Nephron (organoid): Measurements from ENCODE around the gene MON2.

Source experiments
- H3K27ac Mint-ChIP-seq, 3 experiments: 2 replicates each; pipeline ENCODE4 v1.8.0; 2020; ENCODE audit warnings: mixed read lengths in 3 of 3, mild to moderate bottlenecking in 2 of 3, moderate library complexity in 1 of 3
- H3K27me3 Mint-ChIP-seq: 2 replicates; pipeline ENCODE4 v1.8.0; 2021; ENCODE audit warnings: low read depth, mild to moderate bottlenecking, moderate library complexity, mixed read lengths
- H3K36me3 Mint-ChIP-seq: 2 replicates; pipeline ENCODE4 v1.8.0; 2020; ENCODE audit warnings: low read depth, mixed read lengths
- H3K4me1 Mint-ChIP-seq: 2 replicates; pipeline ENCODE4 v1.8.0; 2020; ENCODE audit warnings: mixed read lengths
- H3K4me3 Mint-ChIP-seq, 3 experiments: 2 replicates each; pipeline ENCODE4 v1.8.0; 2020; ENCODE audit warnings: mild to moderate bottlenecking in 3 of 3, mixed read lengths in 3 of 3, moderate library complexity in 2 of 3
- H3K9me3 Mint-ChIP-seq: 2 replicates; pipeline ENCODE4 v1.8.0; 2020; ENCODE audit warnings: mixed read lengths
- TF ChIP-seq, protein P1 (sequence below), 3 experiments: fragments of 200-600 bp; sonication (generic); IDR thresholded peaks; one replicate each; pipeline ENCODE4 v1.5.0; 2021; ENCODE audit warnings: antibody characterized with exemption in 3 of 3; ENCODE audit not compliant: unreplicated experiment in 3 of 3

Gene MON2

DNA sequence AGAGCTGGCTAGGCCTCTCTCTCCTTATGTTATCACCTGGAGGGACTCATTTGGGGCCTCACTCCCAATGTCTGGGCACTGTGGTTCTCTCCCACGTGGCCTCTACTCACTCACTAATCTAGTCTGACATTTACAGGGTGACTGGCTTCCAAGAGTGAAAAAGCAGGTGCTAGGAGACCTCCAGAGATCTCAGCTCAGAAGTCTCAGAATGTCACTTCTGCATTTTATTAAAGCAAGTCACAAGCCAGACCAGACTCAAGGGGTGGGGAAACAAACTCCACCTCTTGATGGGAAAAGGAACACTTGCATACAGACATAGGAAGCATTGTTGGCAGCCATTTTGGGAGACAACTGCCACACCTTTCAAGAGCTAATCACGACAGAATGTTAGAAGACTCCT lies 175.9 kb downstream of the MON2 start:
- Mint-ChIP-seq H3K9me3 (no peaks in the 10 kb centered on the region), H3K4me1 (peaks cover 21% of the 10 kb centered on the region), H3K27ac (no peak overlapping the region), H3K4me3 (no peak overlapping the region), H3K27me3 (peaks cover 9% of the 10 kb centered on the region), H3K36me3 (peaks cover 7% of the 10 kb centered on the region)
- TF ChIP-seq, protein P1, sequence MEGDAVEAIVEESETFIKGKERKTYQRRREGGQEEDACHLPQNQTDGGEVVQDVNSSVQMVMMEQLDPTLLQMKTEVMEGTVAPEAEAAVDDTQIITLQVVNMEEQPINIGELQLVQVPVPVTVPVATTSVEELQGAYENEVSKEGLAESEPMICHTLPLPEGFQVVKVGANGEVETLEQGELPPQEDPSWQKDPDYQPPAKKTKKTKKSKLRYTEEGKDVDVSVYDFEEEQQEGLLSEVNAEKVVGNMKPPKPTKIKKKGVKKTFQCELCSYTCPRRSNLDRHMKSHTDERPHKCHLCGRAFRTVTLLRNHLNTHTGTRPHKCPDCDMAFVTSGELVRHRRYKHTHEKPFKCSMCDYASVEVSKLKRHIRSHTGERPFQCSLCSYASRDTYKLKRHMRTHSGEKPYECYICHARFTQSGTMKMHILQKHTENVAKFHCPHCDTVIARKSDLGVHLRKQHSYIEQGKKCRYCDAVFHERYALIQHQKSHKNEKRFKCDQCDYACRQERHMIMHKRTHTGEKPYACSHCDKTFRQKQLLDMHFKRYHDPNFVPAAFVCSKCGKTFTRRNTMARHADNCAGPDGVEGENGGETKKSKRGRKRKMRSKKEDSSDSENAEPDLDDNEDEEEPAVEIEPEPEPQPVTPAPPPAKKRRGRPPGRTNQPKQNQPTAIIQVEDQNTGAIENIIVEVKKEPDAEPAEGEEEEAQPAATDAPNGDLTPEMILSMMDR (IDR thresholded peaks at IDR 0.05; ENCODE audit: unreplicated experiment in 3 of 3) = no peak

DNA sequence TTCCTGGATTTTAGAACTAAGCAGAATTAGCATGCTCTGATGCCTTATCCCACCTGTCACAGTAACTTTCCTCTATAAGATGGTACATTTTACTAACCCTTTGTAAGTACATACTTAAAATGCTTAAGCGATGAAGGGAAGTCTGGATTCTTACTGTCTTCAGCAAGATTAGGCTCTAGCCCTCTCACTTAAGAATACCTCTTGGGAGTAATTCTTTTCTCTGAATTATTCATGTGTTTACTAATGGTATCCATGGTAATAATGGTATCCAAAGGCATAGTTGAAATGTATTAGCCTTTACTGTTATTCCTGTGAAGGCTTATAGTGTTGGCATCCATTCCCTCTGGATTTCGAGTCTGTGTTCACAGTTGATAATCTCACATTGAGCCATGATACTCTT lies 176.9 kb downstream of the MON2 start:
- peaks cover 9% of the 10 kb centered on the region for H3K27me3 Mint-ChIP-seq
- TF ChIP-seq, protein P1 (IDR thresholded peaks at IDR 0.05; ENCODE audit: unreplicated experiment in 3 of 3) = no peak
- H3K36me3 Mint-ChIP-seq = peaks cover 14% of the 10 kb centered on the region
- H3K4me1 Mint-ChIP-seq = peaks cover 25% of the 10 kb centered on the region
- H3K27ac Mint-ChIP-seq = no peak overlapping the region
- H3K4me3 Mint-ChIP-seq = no peak overlapping the region
- no peaks in the 10 kb centered on the region for H3K9me3 Mint-ChIP-seq

DNA sequence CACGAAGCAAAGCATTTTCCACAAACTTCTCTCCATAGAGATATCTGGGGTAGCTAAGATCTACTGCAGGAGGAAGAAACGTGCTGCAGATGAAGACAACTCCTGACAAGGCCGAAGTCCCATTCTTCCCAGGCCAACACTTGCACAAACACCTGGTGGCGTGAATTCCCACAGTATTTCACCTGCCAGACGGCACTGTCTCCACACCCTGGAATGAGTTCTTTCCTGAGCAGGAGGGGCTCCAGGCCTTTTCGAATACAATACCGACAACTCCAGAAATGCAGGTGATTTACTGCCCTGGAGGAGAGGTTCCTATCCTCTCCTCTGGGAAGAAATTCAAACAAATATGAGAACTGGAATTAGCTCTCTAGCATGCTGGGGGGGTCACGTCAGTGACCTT lies 179.9 kb downstream of the MON2 start:
- H3K27me3 Mint-ChIP-seq = peaks cover 9% of the 10 kb centered on the region
- H3K9me3 Mint-ChIP-seq = no peaks in the 10 kb centered on the region
- TF ChIP-seq, protein P1 (IDR thresholded peaks at IDR 0.05; ENCODE audit: unreplicated experiment in 3 of 3) = no peak
- H3K4me3 Mint-ChIP-seq = no peak overlapping the region
- H3K36me3 Mint-ChIP-seq = peaks cover 17% of the 10 kb centered on the region
- H3K27ac Mint-ChIP-seq = peak overlapping the region in 2 of 3 experiments; percentile 5 to 31
- H3K4me1 Mint-ChIP-seq = peaks cover 33% of the 10 kb centered on the region

DNA sequence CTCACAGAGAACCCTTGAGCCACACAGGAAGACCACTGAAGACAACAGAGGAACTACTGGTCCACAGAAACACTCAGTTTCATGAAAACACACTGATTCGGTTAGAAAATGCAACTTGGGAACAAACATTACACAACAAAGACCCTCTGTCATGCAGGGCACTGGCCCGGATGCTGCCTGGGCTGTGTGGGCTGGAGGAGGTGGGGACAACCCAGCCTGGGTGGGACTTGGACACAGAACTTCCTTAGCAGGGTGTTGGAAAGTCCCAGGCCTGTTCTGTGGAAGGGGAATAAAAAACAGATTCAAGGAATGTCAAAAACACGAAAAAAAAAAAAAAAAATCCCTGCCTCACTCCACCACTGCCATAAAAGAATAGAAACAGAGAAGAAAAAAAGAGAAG lies 181.0 kb downstream of the MON2 start:
- Mint-ChIP-seq H3K4me1 (peaks cover 38% of the 10 kb centered on the region), H3K4me3 (no peak overlapping the region), H3K36me3 (peaks cover 22% of the 10 kb centered on the region), H3K27me3 (peaks cover 9% of the 10 kb centered on the region), H3K27ac (peak overlapping the region in 2 of 3 experiments; percentile 21 to 46), H3K9me3 (no peaks in the 10 kb centered on the region)
- TF ChIP-seq, protein P1 (IDR thresholded peaks at IDR 0.05; ENCODE audit: unreplicated experiment in 3 of 3) = no peak

DNA sequence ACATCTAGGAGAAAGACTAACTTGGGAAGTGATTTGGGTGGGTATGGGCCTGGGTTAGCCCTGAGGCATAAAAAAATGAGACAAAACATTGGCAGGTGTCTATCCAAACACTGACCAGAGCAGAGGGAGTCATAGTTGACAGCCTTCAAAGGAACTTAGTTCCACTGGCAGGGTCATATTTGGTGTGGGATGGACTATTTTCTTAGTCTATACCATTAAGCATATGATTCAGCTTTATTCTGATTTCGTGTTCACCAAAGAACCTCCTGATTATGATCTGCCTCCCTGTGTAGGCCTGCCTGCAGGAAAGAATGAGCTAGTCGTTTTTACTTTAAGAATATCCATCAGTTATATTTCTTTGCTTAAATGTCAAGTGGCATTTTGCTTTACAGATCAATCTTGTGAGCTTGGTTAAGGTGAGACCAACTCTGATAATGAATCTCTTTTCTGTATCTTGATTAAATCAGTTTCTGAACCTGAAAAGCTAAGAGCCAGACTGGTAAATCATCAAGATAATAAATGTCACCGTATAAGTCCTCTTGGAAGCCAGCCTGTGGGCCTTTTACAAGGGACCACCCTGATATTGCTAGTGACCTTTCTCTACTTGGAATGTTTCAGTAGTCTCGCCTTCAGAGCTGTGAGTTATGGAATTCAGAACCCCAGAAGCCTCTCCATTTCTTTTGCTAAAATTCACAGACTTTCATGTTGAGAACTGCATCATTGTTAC lies 182.9 kb downstream of the MON2 start:
- Mint-ChIP-seq H3K27ac (peak overlapping the region; percentile 29 to 75 (median 62)), H3K9me3 (no peaks in the 10 kb centered on the region), H3K4me1 (peaks cover 38% of the 10 kb centered on the region), H3K27me3 (peaks cover 4% of the 10 kb centered on the region), H3K4me3 (no peak overlapping the region), H3K36me3 (peaks cover 22% of the 10 kb centered on the region)
- TF ChIP-seq, protein P1 (IDR thresholded peaks at IDR 0.05; ENCODE audit: unreplicated experiment in 3 of 3) = no peak
